ENCODE data around the gene GRB10.
A peak's percentile ranks its signal among the peaks of the same experiment; 100 is the strongest.

Gene GRB10

DNA sequence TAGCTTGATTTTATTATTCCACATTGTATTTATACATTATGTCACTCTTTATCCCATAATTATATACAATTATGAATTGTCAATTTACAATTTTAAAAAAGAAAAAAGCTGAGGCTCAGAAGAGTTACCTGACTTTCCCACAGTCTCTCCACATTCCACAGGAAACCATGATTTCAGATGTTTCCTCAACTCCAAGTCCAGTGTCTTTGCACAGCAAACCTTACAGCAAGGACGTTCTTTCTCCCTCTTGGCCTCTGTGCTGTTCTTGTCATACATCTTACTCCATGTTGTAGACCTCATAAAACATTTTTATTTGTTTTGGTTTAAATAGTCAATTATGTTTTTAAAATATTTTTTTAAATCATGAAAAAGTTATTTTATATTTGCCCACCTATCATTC, 34.9 kb upstream of the GRB10 start:
- Histone ChIP-seq H3K27me3 (ENCODE audit: control insufficient read depth, insufficient read depth, low read length) (no peaks in the 10 kb centered on the region), H3K4me3 (ENCODE audit: low read length) (no peak overlapping the region), H3K9me3 (ENCODE audit: control insufficient read depth, low read depth, low read length) (no peaks in the 10 kb centered on the region), H3K4me1 (ENCODE audit: control insufficient read depth, low read depth, low read length) (peaks cover 27% of the 10 kb centered on the region), H3K9ac (ENCODE audit: low read length) (no peak overlapping the region), H3K36me3 (ENCODE audit: control insufficient read depth, low read depth, low read length) (no peaks in the 10 kb centered on the region), H3K27ac (ENCODE audit: low read length) (no peak overlapping the region)

DNA sequence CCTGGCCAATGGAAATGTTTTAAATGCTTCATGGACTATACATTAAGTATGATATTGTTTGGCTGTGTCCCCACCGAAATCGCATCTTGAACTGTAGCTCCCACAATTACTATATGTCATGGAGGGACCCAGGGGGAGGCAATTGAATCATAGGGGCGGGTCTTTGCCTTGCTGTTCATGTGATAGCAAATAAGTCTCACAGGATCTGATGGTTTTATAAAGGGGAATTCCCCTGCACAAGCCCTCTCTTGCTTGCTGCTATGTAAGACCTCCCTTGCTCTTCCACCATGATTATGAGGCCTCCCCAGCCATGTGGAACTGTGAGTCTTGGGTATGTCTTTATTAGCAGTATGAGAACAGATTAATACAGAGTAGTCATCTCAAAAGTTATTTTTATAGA, 32.4 kb upstream of the GRB10 start:
- H3K4me3 ChIP-seq (ENCODE audit: low read length): no peak overlapping the region
- no peak overlapping the region for H3K27ac ChIP-seq (ENCODE audit: low read length)
- H3K9me3 ChIP-seq (ENCODE audit: control insufficient read depth, low read depth, low read length): no peaks in the 10 kb centered on the region
- H3K27me3 ChIP-seq (ENCODE audit: control insufficient read depth, insufficient read depth, low read length): no peaks in the 10 kb centered on the region
- no peaks in the 10 kb centered on the region for H3K36me3 ChIP-seq (ENCODE audit: control insufficient read depth, low read depth, low read length)
- H3K4me1 ChIP-seq (ENCODE audit: control insufficient read depth, low read depth, low read length): peaks cover 27% of the 10 kb centered on the region
- H3K9ac ChIP-seq (ENCODE audit: low read length): no peak overlapping the region

GRCh38 chr7:50814166-50814565, 31.5 kb upstream of the GRB10 start:
- Histone ChIP-seq H3K36me3 (ENCODE audit: control insufficient read depth, low read depth, low read length) (no peaks in the 10 kb centered on the region), H3K9me3 (ENCODE audit: control insufficient read depth, low read depth, low read length) (no peaks in the 10 kb centered on the region), H3K4me3 (ENCODE audit: low read length) (no peak overlapping the region), H3K4me1 (ENCODE audit: control insufficient read depth, low read depth, low read length) (peaks cover 27% of the 10 kb centered on the region), H3K27ac (ENCODE audit: low read length) (no peak overlapping the region), H3K27me3 (ENCODE audit: control insufficient read depth, insufficient read depth, low read length) (no peaks in the 10 kb centered on the region), H3K9ac (ENCODE audit: low read length) (no peak overlapping the region)

DNA sequence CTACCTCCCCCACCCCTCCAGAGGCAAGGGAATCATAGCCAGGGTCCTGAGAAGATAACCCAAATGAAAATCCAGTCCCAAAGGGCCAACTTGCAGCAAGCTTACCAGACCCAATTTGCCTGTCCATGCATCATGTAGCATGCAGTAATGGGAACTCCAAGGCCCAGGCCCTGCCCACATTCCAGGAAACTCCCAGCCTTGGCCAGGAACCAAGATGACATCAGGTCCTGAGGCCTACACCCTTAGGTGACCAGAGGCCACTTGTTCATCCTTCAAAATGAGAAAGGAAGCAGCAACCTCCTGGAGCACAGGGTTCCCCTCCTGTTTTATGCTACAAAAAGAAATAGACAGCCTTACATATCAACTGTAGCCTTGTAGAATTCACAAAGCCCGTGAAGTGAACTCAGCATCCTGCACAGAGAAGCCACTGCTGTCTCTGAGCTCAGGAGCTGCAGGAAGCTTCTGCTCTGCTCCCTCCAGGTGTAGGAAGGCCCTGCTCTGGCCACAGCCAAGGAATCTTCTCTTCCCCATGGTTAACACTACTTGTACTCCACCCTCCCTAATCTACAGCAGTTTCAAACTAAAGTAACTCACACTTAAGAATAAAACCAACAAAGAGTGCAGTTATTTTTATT, 30.3 kb upstream of the GRB10 start:
- H3K27me3 ChIP-seq (ENCODE audit: control insufficient read depth, insufficient read depth, low read length): no peaks in the 10 kb centered on the region
- no peak overlapping the region for H3K4me3 ChIP-seq (ENCODE audit: low read length)
- no peaks in the 10 kb centered on the region for H3K9me3 ChIP-seq (ENCODE audit: control insufficient read depth, low read depth, low read length)
- no peaks in the 10 kb centered on the region for H3K36me3 ChIP-seq (ENCODE audit: control insufficient read depth, low read depth, low read length)
- peaks cover 27% of the 10 kb centered on the region for H3K4me1 ChIP-seq (ENCODE audit: control insufficient read depth, low read depth, low read length)
- no peak overlapping the region for H3K27ac ChIP-seq (ENCODE audit: low read length)
- H3K9ac ChIP-seq (ENCODE audit: low read length): no peak overlapping the region

- Histone ChIP-seq H3K27me3 (ENCODE audit: control insufficient read depth, insufficient read depth, low read length) (no peaks in the 10 kb centered on the region), H3K9ac (ENCODE audit: low read length) (no peak overlapping the region), H3K4me3 (ENCODE audit: low read length) (peak overlapping the region; percentile 10), H3K9me3 (ENCODE audit: control insufficient read depth, low read depth, low read length) (no peaks in the 10 kb centered on the region), H3K4me1 (ENCODE audit: control insufficient read depth, low read depth, low read length) (peaks cover 27% of the 10 kb centered on the region), H3K36me3 (ENCODE audit: control insufficient read depth, low read depth, low read length) (no peaks in the 10 kb centered on the region), H3K27ac (ENCODE audit: low read length) (no peak overlapping the region)
These were observed 29.4 kb upstream of the GRB10 start for GRCh38 chr7:50812094-50812493.

GRCh38 chr7:50808282-50808888, 25.7 kb upstream of the GRB10 start:
- Histone ChIP-seq H3K27me3 (ENCODE audit: control insufficient read depth, insufficient read depth, low read length) (no peaks in the 10 kb centered on the region), H3K36me3 (ENCODE audit: control insufficient read depth, low read depth, low read length) (no peaks in the 10 kb centered on the region), H3K4me1 (ENCODE audit: control insufficient read depth, low read depth, low read length) (peaks cover 18% of the 10 kb centered on the region), H3K9me3 (ENCODE audit: control insufficient read depth, low read depth, low read length) (no peaks in the 10 kb centered on the region), H3K27ac (ENCODE audit: low read length) (no peak overlapping the region), H3K4me3 (ENCODE audit: low read length) (no peak overlapping the region), H3K9ac (ENCODE audit: low read length) (no peak overlapping the region)

- peaks cover 12% of the 10 kb centered on the region for H3K4me1 ChIP-seq (ENCODE audit: control insufficient read depth, low read depth, low read length)
- no peak overlapping the region for H3K27ac ChIP-seq (ENCODE audit: low read length)
- H3K36me3 ChIP-seq (ENCODE audit: control insufficient read depth, low read depth, low read length): no peaks in the 10 kb centered on the region
- no peaks in the 10 kb centered on the region for H3K9me3 ChIP-seq (ENCODE audit: control insufficient read depth, low read depth, low read length)
- no peak overlapping the region for H3K4me3 ChIP-seq (ENCODE audit: low read length)
- no peak overlapping the region for H3K9ac ChIP-seq (ENCODE audit: low read length)
- no peaks in the 10 kb centered on the region for H3K27me3 ChIP-seq (ENCODE audit: control insufficient read depth, insufficient read depth, low read length)
These were observed 24.5 kb upstream of the GRB10 start for GRCh38 chr7:50807026-50807730.

- Histone ChIP-seq H3K36me3 (ENCODE audit: control insufficient read depth, low read depth, low read length) (no peaks in the 10 kb centered on the region), H3K9me3 (ENCODE audit: control insufficient read depth, low read depth, low read length) (no peaks in the 10 kb centered on the region), H3K27me3 (ENCODE audit: control insufficient read depth, insufficient read depth, low read length) (no peaks in the 10 kb centered on the region), H3K27ac (ENCODE audit: low read length) (no peak overlapping the region), H3K4me3 (ENCODE audit: low read length) (no peak overlapping the region), H3K9ac (ENCODE audit: low read length) (no peak overlapping the region), H3K4me1 (ENCODE audit: control insufficient read depth, low read depth, low read length) (peaks cover 7% of the 10 kb centered on the region)
These were observed 23.4 kb upstream of the GRB10 start for GRCh38 chr7:50806143-50806542.

DNA sequence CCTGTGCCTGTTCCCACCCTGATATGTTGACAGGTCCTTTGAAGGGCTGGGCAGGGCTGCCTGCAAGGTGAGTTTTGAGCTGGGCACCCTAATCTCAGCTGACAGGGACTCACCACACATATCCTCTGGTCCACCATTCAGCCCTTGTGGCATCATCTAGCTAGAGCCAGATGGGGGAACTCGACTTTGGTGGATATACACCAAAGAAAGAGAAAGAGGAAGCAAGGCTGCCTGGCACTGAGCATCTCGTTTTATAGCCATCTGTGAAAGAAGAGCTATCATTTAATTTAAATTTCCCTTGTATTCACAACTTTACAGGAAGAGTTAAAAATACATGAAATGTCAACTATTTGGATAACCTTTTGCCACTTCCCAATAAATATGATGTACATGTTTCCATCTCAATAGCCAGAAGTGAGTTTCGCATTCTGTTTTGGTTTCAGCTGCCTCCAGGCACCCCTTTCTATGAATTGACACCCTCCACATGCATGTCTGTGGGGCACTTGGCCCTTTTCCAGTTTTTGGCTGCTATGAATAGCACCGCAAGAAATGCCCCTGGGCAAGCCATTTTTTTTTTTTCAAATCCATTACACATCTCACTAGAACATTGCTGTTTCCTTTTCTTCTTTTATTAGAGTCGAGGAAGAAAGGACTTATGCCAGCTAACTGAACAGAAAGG, 22.9 kb upstream of the GRB10 start:
- H3K27me3 ChIP-seq (ENCODE audit: control insufficient read depth, insufficient read depth, low read length): no peaks in the 10 kb centered on the region
- H3K27ac ChIP-seq (ENCODE audit: low read length): no peak overlapping the region
- H3K4me1 ChIP-seq (ENCODE audit: control insufficient read depth, low read depth, low read length): peaks cover 7% of the 10 kb centered on the region
- H3K4me3 ChIP-seq (ENCODE audit: low read length): no peak overlapping the region
- no peaks in the 10 kb centered on the region for H3K36me3 ChIP-seq (ENCODE audit: control insufficient read depth, low read depth, low read length)
- H3K9ac ChIP-seq (ENCODE audit: low read length): no peak overlapping the region
- no peaks in the 10 kb centered on the region for H3K9me3 ChIP-seq (ENCODE audit: control insufficient read depth, low read depth, low read length)

DNA sequence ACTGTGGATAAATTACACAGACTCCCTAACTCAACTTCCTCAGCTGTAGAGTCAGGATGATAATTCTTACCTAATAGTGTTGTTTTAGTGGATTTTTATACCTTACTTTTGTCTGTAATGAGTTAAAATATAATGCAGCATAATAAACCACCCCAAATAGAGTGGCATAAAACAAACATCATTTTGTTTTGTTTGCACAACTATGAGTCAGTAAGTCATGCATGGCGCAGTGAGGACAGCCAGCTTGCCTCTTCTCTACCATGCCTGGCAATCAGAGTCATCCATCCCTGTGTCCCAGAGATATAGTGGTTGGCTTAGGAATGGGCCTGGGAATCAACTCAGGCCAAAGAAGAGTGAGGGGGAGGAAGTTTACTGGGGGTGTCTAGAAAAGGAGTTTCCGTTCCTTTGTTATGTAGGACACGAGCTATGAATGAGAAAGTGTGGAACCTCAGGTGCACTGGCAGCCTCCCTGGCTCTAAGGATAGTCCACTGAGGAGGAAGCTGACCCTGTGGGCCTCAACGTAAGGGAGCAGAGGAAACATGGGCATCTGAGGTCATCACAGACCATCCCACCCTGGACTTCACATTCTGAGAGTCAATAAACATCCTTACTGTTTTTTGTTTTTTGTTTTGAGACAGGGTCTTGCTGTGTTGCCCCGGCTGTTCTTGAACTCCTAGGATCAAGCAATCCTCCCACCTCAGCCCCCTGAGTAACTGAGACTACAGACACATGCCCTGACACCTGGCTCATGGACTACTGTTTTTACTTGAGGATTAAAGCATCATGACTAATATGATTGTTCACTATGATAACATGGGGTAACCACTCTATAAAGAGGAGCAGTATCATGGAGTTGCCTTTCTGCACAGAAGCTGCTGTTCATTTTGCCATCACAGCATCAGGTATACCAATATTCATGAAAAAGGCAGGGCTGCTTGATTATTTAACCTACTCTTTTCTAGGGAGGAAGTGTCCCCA, 21.0 kb upstream of the GRB10 start:
- H3K36me3 ChIP-seq (ENCODE audit: control insufficient read depth, low read depth, low read length): no peaks in the 10 kb centered on the region
- H3K9ac ChIP-seq (ENCODE audit: low read length): no peak overlapping the region
- H3K27ac ChIP-seq (ENCODE audit: low read length): no peak overlapping the region
- H3K9me3 ChIP-seq (ENCODE audit: control insufficient read depth, low read depth, low read length): no peaks in the 10 kb centered on the region
- no peaks in the 10 kb centered on the region for H3K27me3 ChIP-seq (ENCODE audit: control insufficient read depth, insufficient read depth, low read length)
- peaks cover 7% of the 10 kb centered on the region for H3K4me1 ChIP-seq (ENCODE audit: control insufficient read depth, low read depth, low read length)
- H3K4me3 ChIP-seq (ENCODE audit: low read length): no peak overlapping the region

DNA sequence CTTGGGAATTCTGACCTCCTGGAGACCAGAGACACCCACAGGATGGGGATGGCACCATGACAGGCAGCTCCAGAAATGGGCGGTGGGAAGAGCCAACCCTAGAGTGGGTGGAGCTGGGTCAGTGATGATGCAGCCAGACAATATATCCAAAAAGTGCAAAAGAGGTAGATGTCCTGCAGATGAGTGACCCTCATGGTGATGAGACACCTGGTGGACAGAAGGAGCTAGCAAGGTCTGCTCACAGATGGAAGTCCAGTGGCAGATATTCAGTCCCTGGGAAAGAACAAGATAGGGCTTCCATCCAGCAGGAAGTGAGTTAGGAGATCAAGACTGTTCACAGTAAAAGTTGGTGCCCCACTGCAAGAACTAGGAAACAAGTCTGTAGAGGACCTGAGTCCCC, 19.2 kb upstream of the GRB10 start:
- Histone ChIP-seq H3K9me3 (ENCODE audit: control insufficient read depth, low read depth, low read length) (no peaks in the 10 kb centered on the region), H3K36me3 (ENCODE audit: control insufficient read depth, low read depth, low read length) (no peaks in the 10 kb centered on the region), H3K4me3 (ENCODE audit: low read length) (no peak overlapping the region), H3K27me3 (ENCODE audit: control insufficient read depth, insufficient read depth, low read length) (no peaks in the 10 kb centered on the region), H3K4me1 (ENCODE audit: control insufficient read depth, low read depth, low read length) (peaks cover 7% of the 10 kb centered on the region), H3K9ac (ENCODE audit: low read length) (no peak overlapping the region), H3K27ac (ENCODE audit: low read length) (no peak overlapping the region)
